Keratinocyte (primary cell): ENCODE measurements around the gene ACTL6A. TPM values are rescaled to one million over a fixed set of nuclear protein-coding genes. Genes with fewer than 3 reads are reported as not detected.

Experiments used
- DNase-seq: peaks from one replicate; pipeline ENCODE4 v3.0.0-alpha.2; 2011; ENCODE audit warnings: low read depth, missing footprints, low spot score
- FAIRE-seq: peaks from 2 replicates; lab custom pipeline; 2011; peaks lifted over from hg19 to GRCh38; lab: Jason Lieb, UNC
- H2AFZ ChIP-seq: 2 replicates; pipeline ENCODE4 v1.6.0; 2012; ENCODE audit warnings: low read length, control low read depth, inconsistent platforms; ENCODE audit not compliant: control insufficient read depth
- H3K27ac ChIP-seq: 2 replicates; pipeline ENCODE4 v1.5.1; 2011; ENCODE audit warnings: low read length; ENCODE audit not compliant: control insufficient read depth, insufficient read depth
- H3K27me3 ChIP-seq: 3 replicates; pipeline ENCODE4 v1.6.0; 2011; ENCODE audit warnings: low read length; ENCODE audit not compliant: control insufficient read depth, insufficient read depth; ENCODE audit errors: extremely low read depth
- H3K36me3 ChIP-seq, 2 experiments: 2 replicates in 1 of 2; 3 replicates in 1 of 2; pipeline ENCODE4 v1.5.1; 2011; ENCODE audit warnings: low read length in 2 of 2, mild to moderate bottlenecking in 1 of 2; ENCODE audit not compliant: control insufficient read depth in 2 of 2, insufficient read depth in 2 of 2; ENCODE audit errors: extremely low read depth in 1 of 2
- H3K4me1 ChIP-seq: 3 replicates; pipeline ENCODE4 v1.5.1; 2011; ENCODE audit warnings: low read length; ENCODE audit not compliant: control insufficient read depth, insufficient read depth; ENCODE audit errors: extremely low read depth
- H3K4me2 ChIP-seq: 3 replicates; pipeline ENCODE4 v1.6.0; 2011; ENCODE audit warnings: low read depth, low read length; ENCODE audit not compliant: control insufficient read depth, insufficient read depth; ENCODE audit errors: extremely low read depth
- H3K4me3 ChIP-seq, 3 experiments: fragments of 200-600 bp in 1 of 3; sonication (generic) in 1 of 3; 2 replicates in 2 of 3; 3 replicates in 1 of 3; pipeline ENCODE4 v1.5.1; 2011 to 2016; ENCODE audit warnings: low read length in 3 of 3, mild to moderate bottlenecking in 3 of 3, control low read depth in 2 of 3, inconsistent platforms in 1 of 3, low read depth in 1 of 3, mixed read lengths in 1 of 3, mixed run types in 1 of 3, moderate library complexity in 1 of 3; ENCODE audit not compliant: control insufficient read depth in 2 of 3, insufficient read depth in 2 of 3; ENCODE audit errors: extremely low read depth in 1 of 3
- H3K79me2 ChIP-seq: 2 replicates; pipeline ENCODE4 v1.6.0; 2012; ENCODE audit warnings: low read length; ENCODE audit not compliant: control insufficient read depth, insufficient read depth
- H3K9ac ChIP-seq: 3 replicates; pipeline ENCODE4 v1.6.0; 2011; ENCODE audit warnings: low read length; ENCODE audit not compliant: control insufficient read depth, insufficient read depth; ENCODE audit errors: extremely low read depth
- H3K9me1 ChIP-seq: 3 replicates; pipeline ENCODE4 v1.6.0; 2011; ENCODE audit warnings: low read length; ENCODE audit not compliant: control insufficient read depth, insufficient read depth; ENCODE audit errors: extremely low read depth
- H3K9me3 ChIP-seq: 2 replicates; pipeline ENCODE4 v1.5.1; 2012; ENCODE audit warnings: low read depth, low read length; ENCODE audit not compliant: control insufficient read depth
- H4K20me1 ChIP-seq: 3 replicates; pipeline ENCODE4 v1.6.0; 2011; ENCODE audit warnings: low read length; ENCODE audit not compliant: control insufficient read depth, insufficient read depth; ENCODE audit errors: extremely low read depth
- EZH2 ChIP-seq: IDR thresholded peaks from one replicate; pipeline ENCODE4 v1.6.1; 2012; ENCODE audit warnings: inconsistent platforms, mild to moderate bottlenecking, low read length, moderate library complexity
- dilution Hi-C: fragments of 300-500 bp; cut with MboI; formaldehyde crosslinking; loops from one replicate; pipeline ENCODE4 v1.7.0; 2020; ENCODE audit warnings: low sequenced_read_pairs; ENCODE audit not compliant: extremely low pct_ligation_motif_present
- polyA plus RNA-seq, 5 experiments: library from polyadenylated mRNA; depleted of rRNA in 3 of 5; stranded (reverse) in 3 of 5; stranded (forward) in 1 of 5; unstranded in 1 of 5; fragments of >200 nt; gene quantifications; 1 replicate in 1 of 5; 2 replicates in 3 of 5; 3 replicates in 1 of 5; pipeline versions ENCODE4 v1.2.1 to v1.2.3, GENCODE V29; 2011 to 2012; ENCODE audit warnings: missing spikeins in 2 of 5, low read depth in 1 of 5, low replicate concordance in 1 of 5
- TF ChIP-seq, protein P1 (sequence below), 3 experiments: IDR thresholded peaks in 1 of 3; conservative IDR thresholded peaks in 1 of 3; optimal IDR thresholded peaks in 1 of 3; 2 replicates in 2 of 3; 3 replicates in 1 of 3; pipeline versions ENCODE3 to v1.5.1; 2011; ENCODE audit warnings: low read length in 3 of 3, mild to moderate bottlenecking in 3 of 3, moderate library complexity in 2 of 3, control low read depth in 1 of 3, inconsistent platforms in 1 of 3; ENCODE audit not compliant: insufficient read depth in 2 of 3; ENCODE audit errors: extremely low read depth in 1 of 3

The ACTL6A gene
- polyA plus RNA-seq, 1 donor (not counting 4 experiments of a cell fraction or from before 2014, with no cell fraction given), result 106 TPM

GRCh38 chr3:179558742-179559364, 3.9 kb upstream of the ACTL6A start:
- H3K4me1 ChIP-seq, result peaks cover 1% of the 10 kb centered on the region

GRCh38 chr3:179560791-179561190, 1.9 kb upstream of the ACTL6A start:
- no peak for TF ChIP-seq EZH2
- TF ChIP-seq, protein P1, sequence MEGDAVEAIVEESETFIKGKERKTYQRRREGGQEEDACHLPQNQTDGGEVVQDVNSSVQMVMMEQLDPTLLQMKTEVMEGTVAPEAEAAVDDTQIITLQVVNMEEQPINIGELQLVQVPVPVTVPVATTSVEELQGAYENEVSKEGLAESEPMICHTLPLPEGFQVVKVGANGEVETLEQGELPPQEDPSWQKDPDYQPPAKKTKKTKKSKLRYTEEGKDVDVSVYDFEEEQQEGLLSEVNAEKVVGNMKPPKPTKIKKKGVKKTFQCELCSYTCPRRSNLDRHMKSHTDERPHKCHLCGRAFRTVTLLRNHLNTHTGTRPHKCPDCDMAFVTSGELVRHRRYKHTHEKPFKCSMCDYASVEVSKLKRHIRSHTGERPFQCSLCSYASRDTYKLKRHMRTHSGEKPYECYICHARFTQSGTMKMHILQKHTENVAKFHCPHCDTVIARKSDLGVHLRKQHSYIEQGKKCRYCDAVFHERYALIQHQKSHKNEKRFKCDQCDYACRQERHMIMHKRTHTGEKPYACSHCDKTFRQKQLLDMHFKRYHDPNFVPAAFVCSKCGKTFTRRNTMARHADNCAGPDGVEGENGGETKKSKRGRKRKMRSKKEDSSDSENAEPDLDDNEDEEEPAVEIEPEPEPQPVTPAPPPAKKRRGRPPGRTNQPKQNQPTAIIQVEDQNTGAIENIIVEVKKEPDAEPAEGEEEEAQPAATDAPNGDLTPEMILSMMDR (optimal IDR thresholded peaks at IDR 0.05 in 1 of 3, IDR thresholded peaks at IDR 0.05 in 1 of 3, conservative IDR thresholded peaks at IDR 0.05 in 1 of 3; ENCODE audit: extremely low read depth in 1 of 3, insufficient read depth in 2 of 3, low read length in 3 of 3), result no peak
- Histone ChIP-seq H2AFZ (no peak overlapping the region), H4K20me1 (no peaks in the 10 kb centered on the region), H3K9ac (no peak overlapping the region), H3K4me1 (peaks cover 11% of the 10 kb centered on the region), H3K27ac (no peak overlapping the region), H3K4me3 (no peak overlapping the region), H3K36me3 (no peaks in the 10 kb centered on the region), H3K79me2 (peaks cover 23% of the 10 kb centered on the region), H3K9me1 (no peaks in the 10 kb centered on the region), H3K9me3 (no peaks in the 10 kb centered on the region), H3K27me3 (no peaks in the 10 kb centered on the region), H3K4me2 (no peak overlapping the region)
- DNase-seq, result no peak
- FAIRE-seq, result no peak
- dilution Hi-C loops, result no loop called here

More at GRCh38 chr3:179558742-179559364, 3.9 kb upstream of the ACTL6A start:
- H3K79me2 ChIP-seq, result peaks cover 4% of the 10 kb centered on the region
- H3K36me3 ChIP-seq, result no peaks in the 10 kb centered on the region
- H3K27me3 ChIP-seq, result no peaks in the 10 kb centered on the region
- peak; percentile 77 for FAIRE-seq
- no peaks in the 10 kb centered on the region for H3K9me3 ChIP-seq
- TF ChIP-seq, protein P1 (optimal IDR thresholded peaks at IDR 0.05 in 1 of 3, IDR thresholded peaks at IDR 0.05 in 1 of 3, conservative IDR thresholded peaks at IDR 0.05 in 1 of 3; ENCODE audit: extremely low read depth in 1 of 3, insufficient read depth in 2 of 3, low read length in 3 of 3), result peak; percentile 78 to 90 (median 85)
- TF ChIP-seq EZH2, result no peak
- H3K4me3 ChIP-seq, result no peak overlapping the region
- no peak for DNase-seq
- no peak overlapping the region for H3K4me2 ChIP-seq
- H3K9me1 ChIP-seq, result no peaks in the 10 kb centered on the region
- no peak overlapping the region for H2AFZ ChIP-seq
- dilution Hi-C loops, result no loop called here
- no peak overlapping the region for H3K9ac ChIP-seq
- H3K27ac ChIP-seq, result no peak overlapping the region
- H4K20me1 ChIP-seq, result no peaks in the 10 kb centered on the region
